Smooth muscle cell (in vitro differentiated cells): ENCODE measurements around the gene RTN4IP1. TPM values are rescaled to one million over a fixed set of nuclear protein-coding genes. Genes with fewer than 3 reads are reported as not detected.
"Not testable (repeated sequence)": the region's sequence is repeated elsewhere in the genome, so short reads cannot be mapped to it uniquely, and the experiment has no call there.

Experiments used
- DNase-seq: peaks from one replicate; lab custom pipeline; 2025; ENCODE audit not compliant: unreplicated experiment; lab: John Stamatoyannopoulos, UW
- H2AFZ ChIP-seq: fragments of 200-600 bp; sonication (generic); 2 replicates; pipeline ENCODE4 v1.6.0; 2016; ENCODE audit warnings: antibody characterized with exemption, low read depth, mild to moderate bottlenecking
- H3F3A ChIP-seq: fragments of 200-600 bp; sonication (generic); 2 replicates; pipeline ENCODE4 v1.6.0; 2017; ENCODE audit warnings: antibody characterized with exemption, low read depth
- H3K27ac ChIP-seq: fragments of 200-600 bp; sonication (generic); 2 replicates; pipeline ENCODE4 v1.5.1; 2016; ENCODE audit warnings: low read depth, mild to moderate bottlenecking
- H3K27me3 ChIP-seq: fragments of 200-600 bp; sonication (generic); 2 replicates; pipeline ENCODE4 v1.6.1; 2016; ENCODE audit warnings: low read depth, mild to moderate bottlenecking
- H3K36me3 ChIP-seq: fragments of 200-600 bp; sonication (generic); 2 replicates; pipeline ENCODE4 v1.5.1; 2016; ENCODE audit warnings: low read depth
- H3K4me1 ChIP-seq: fragments of 200-600 bp; sonication (generic); 2 replicates; pipeline ENCODE4 v1.5.1; 2016; ENCODE audit warnings: low read depth
- H3K4me2 ChIP-seq: fragments of 200-600 bp; sonication (generic); 2 replicates; pipeline ENCODE4 v1.6.0; 2016; ENCODE audit warnings: mild to moderate bottlenecking
- H3K4me3 ChIP-seq: fragments of 200-600 bp; sonication (generic); 2 replicates; pipeline ENCODE4 v1.5.1; 2016; ENCODE audit warnings: mild to moderate bottlenecking
- H3K79me2 ChIP-seq: fragments of 200-600 bp; sonication (generic); 2 replicates; pipeline ENCODE4 v1.6.0; 2016; ENCODE audit warnings: low read depth, mild to moderate bottlenecking
- H3K9ac ChIP-seq: fragments of 200-600 bp; sonication (generic); 2 replicates; pipeline ENCODE4 v1.6.0; 2016; ENCODE audit warnings: low read depth
- H3K9me3 ChIP-seq: fragments of 200-600 bp; sonication (generic); replicated peaks from 2 replicates; pipeline ENCODE4 v1.5.1; 2016; ENCODE audit warnings: low read depth
- H4K20me1 ChIP-seq: fragments of 200-600 bp; sonication (generic); 2 replicates; pipeline ENCODE4 v1.6.0; 2016; ENCODE audit warnings: low read depth
- CTCF ChIP-seq: fragments of 200-600 bp; sonication (generic); IDR thresholded peaks from 2 replicates; pipeline ENCODE4 v1.5.1; 2017; ENCODE audit warnings: borderline replicate concordance, mild to moderate bottlenecking, antibody characterized with exemption; ENCODE audit not compliant: insufficient read depth, poor library complexity, severe bottlenecking
- WGBS: methylation state at CpG from one replicate; pipeline ENCODE4 v1.1.7; 2016; ENCODE audit warnings: low lambda C conversion rate; 5-methylcytosine and 5-hydroxymethylcytosine counted together
- polyA plus RNA-seq: library from polyadenylated mRNA; unstranded; fragments of >200 nt; fragmentation: Nextera tagmentation; extraction: Ambion mirVana; gene quantifications from 2 replicates; pipeline ENCODE4 v1.2.1, GENCODE V29; 2016
- total RNA-seq: library from RNA; depleted of rRNA; stranded (reverse); fragments of >200 nt; gene quantifications from 2 replicates; pipeline ENCODE4 v1.2.3, GENCODE V29; 2014

The RTN4IP1 gene
- total and polyA plus RNA-seq, 2 experiments from 2014 or later, result 5.7 to 8.2 TPM

DNA sequence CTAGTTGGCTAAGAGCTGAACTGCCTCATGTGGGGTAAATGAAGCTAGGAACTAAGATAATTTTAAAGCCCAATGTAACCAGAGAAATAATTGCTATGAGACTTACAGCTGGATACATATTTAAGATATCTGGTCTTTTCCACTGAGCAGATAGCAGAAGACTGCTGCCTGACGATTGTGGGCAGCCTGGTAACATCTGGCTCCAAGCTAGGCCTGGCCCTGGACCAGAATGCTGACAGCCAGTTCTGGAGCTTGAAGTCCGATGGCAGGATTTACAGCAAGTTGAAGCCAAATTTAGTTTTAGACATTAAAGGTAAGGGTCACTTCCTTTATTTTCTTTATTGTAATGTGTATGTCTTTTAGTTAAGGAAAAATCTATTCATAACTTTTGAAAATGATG lies 65.7 kb downstream of the RTN4IP1 start:
- H3K9me3 ChIP-seq, result no peaks in the 10 kb centered on the region
- no peak overlapping the region for H2AFZ ChIP-seq
- no peaks in the 10 kb centered on the region for H3K36me3 ChIP-seq
- H3K4me2 ChIP-seq, result no peak overlapping the region
- no peaks in the 10 kb centered on the region for H3K27me3 ChIP-seq
- H3F3A ChIP-seq, result no peaks in the 10 kb centered on the region
- H4K20me1 ChIP-seq, result no peaks in the 10 kb centered on the region
- DNase-seq, result no peak
- no peaks in the 10 kb centered on the region for H3K79me2 ChIP-seq
- H3K4me1 ChIP-seq, result no peaks in the 10 kb centered on the region
- 35% methylated on average over 2 of the region's 2 CpGs for WGBS
- no peak overlapping the region for H3K4me3 ChIP-seq
- H3K9ac ChIP-seq, result no peak overlapping the region
- TF ChIP-seq CTCF, result no peak
- H3K27ac ChIP-seq, result no peak overlapping the region

- Histone ChIP-seq H3K79me2 (no peaks in the 10 kb centered on the region), H3K9ac (no peak overlapping the region), H3K9me3 (no peaks in the 10 kb centered on the region), H3K4me3 (no peak overlapping the region), H3K36me3 (no peaks in the 10 kb centered on the region), H2AFZ (no peak overlapping the region), H3K4me1 (no peaks in the 10 kb centered on the region), H3K4me2 (peak overlapping the region; percentile 23), H3K27ac (peak overlapping the region; percentile 11), H3K27me3 (no peaks in the 10 kb centered on the region), H3F3A (no peaks in the 10 kb centered on the region), H4K20me1 (no peaks in the 10 kb centered on the region)
- WGBS, result 51% methylated on average over 6 of the region's 6 CpGs
- no peak for DNase-seq
- TF ChIP-seq CTCF, result no peak
Measured at GRCh38 chr6:106561686-106562405, 67.5 kb downstream of the RTN4IP1 start.

DNA sequence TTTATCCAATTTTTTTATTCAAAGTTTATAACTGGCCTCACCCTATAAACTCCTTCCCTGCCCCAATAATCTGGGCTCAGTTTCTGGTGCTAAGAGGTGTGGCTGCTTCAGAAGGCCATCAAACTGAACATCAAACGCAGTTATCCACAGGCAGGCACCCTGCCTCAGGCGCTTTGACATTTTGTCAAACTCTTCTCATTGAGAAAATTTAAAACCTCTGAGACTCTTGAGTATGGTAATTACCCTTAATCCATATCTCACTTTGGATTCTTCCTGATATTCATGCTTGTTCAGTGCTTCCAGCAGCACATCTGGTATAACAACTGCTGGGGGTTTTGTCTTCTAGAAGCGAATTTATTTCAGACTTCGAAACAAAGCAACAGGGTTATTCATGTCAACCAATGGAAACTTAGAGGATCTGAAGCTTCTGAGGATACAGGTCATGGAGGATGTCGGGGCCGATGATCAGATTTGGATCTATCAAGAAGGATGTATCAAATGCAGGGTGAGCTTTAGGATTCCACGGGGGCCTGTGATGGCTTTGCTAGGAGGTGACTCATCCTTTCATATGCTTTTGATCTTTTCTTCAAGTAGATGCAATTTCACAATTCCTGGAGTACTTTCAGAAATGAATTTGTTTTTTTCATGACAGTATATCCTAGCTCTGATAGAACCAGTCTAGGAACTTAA lies 68.2 kb downstream of the RTN4IP1 start:
- peak overlapping the region; percentile 11 for H3K27ac ChIP-seq
- H2AFZ ChIP-seq, result no peak overlapping the region
- no peaks in the 10 kb centered on the region for H3K9me3 ChIP-seq
- no peaks in the 10 kb centered on the region for H4K20me1 ChIP-seq
- H3F3A ChIP-seq, result no peaks in the 10 kb centered on the region
- WGBS, result 66% methylated on average over 7 of the region's 7 CpGs
- no peaks in the 10 kb centered on the region for H3K27me3 ChIP-seq
- H3K9ac ChIP-seq, result no peak overlapping the region
- no peak overlapping the region for H3K4me3 ChIP-seq
- DNase-seq, result no peak
- TF ChIP-seq CTCF, result no peak
- peak overlapping the region; percentile 23 for H3K4me2 ChIP-seq
- H3K36me3 ChIP-seq, result no peaks in the 10 kb centered on the region
- H3K79me2 ChIP-seq, result no peaks in the 10 kb centered on the region
- H3K4me1 ChIP-seq, result no peaks in the 10 kb centered on the region

- not testable (repeated sequence) for H3K4me2 ChIP-seq, H3K79me2 ChIP-seq, H3K9ac ChIP-seq, H3K36me3 ChIP-seq, H3F3A ChIP-seq, H3K27me3 ChIP-seq, H2AFZ ChIP-seq, H3K9me3 ChIP-seq, H3K27ac ChIP-seq, H3K4me1 ChIP-seq, DNase-seq, H3K4me3 ChIP-seq, H4K20me1 ChIP-seq
- 92% methylated on average over 5 of the region's 5 CpGs for WGBS
Measured at GRCh38 chr6:106559659-106560058, 69.6 kb downstream of the RTN4IP1 start.
